Tongue (tissue), 3 donors: ENCODE data around the gene LIPT2. TPM values are rescaled to one million over a fixed set of nuclear protein-coding genes. Genes with fewer than 3 reads are reported as not detected.

Source experiments
- DNase-seq: peaks from one replicate; pipeline ENCODE4 v3.0.0-alpha.2; 2015
- small RNA-seq: library from RNA; depleted of rRNA; stranded (forward); fragments of <200 nt; gene quantifications from one replicate; pipeline ENCODE3, GENCODE V24; 2014; ENCODE audit warnings: low replicate concordance
- total RNA-seq: library from RNA; depleted of rRNA; stranded (reverse); fragments of >200 nt; gene quantifications from one replicate; pipeline ENCODE4 v1.2.3, GENCODE V29; 2014

LIPT2 gene
- total RNA-seq, 1 donor from 2014 or later: 3.3 TPM

DNA sequence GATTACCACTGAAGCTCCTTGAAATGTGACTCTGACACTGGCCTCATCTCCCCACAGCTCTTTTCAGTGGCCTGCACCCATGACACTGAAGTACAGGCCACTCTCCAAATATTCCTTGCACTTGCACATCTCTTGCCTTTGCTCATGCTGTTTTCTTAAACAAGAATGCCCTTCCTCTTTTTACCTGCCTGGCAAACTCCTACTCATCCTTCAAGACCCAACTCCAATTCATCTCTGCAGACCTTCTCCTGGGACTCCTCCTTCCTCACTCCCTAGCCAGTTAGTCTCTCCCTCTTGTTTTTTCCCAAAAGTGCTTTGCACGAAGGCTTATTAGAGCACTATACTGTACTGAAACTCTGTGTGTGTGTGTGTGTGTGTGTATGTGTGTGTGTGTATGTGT, 28.8 kb downstream of the LIPT2 start:
- DNase-seq: no peak

DNA sequence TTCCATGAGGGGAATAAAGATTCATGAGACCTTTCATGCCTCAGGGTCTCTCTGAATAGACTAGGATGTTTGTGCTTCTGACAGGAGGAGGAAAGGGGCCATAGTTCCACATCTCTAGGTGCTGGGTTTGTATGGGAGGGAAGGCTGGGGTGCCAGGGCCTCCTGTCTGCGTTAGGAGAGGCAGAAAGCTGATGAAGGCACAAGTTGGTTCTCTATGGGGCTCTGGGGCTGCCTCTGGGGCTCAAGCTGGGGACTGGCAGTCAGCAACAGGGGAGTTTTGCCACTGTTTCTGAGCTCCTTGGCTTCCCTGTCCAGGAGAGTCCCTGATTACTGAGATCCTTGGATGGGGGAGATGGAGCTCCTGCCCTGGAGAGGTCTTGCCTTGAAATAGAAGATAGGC, 30.3 kb downstream of the LIPT2 start:
- DNase-seq: no peak

DNA sequence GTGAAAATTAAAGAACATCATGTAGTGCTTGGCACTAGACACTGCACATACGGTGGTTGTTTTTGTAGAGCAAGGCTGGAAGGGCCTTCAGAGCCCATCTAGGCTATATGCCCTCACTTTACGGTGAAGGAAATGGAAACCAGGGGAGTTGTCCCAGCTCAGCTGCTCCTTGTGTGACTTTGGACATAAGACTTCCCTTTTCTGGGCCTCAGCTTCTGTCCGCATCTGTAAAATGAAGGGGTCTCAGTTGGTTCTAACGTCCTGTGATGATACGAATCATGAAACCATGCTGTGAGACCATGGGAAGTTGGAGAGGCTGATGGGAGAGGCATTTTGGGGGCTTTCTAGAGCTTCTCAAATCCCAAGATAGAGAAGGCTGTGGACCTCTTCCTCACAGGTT, 30.9 kb downstream of the LIPT2 start:
- DNase-seq: no peak

DNA sequence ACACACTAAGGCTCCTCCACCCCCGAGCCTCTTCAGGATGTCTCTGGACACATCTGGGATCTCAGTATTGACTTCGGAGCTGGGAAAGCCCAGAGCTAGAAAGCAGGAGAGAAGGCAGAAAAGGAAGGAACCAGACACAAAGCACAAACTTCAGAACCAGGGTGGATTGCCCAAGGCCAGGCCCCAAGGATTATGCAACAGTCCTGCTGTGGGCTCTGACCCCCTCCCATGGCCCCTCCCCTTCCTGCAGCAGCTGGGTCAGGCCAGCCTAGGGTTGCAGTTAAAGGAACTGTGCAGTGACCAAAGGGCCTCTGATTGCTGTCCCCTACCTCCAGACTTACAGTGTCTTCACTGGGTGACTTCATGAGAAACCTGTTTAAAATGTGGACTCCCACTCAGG, 31.5 kb downstream of the LIPT2 start:
- DNase-seq: peak; percentile 28

DNA sequence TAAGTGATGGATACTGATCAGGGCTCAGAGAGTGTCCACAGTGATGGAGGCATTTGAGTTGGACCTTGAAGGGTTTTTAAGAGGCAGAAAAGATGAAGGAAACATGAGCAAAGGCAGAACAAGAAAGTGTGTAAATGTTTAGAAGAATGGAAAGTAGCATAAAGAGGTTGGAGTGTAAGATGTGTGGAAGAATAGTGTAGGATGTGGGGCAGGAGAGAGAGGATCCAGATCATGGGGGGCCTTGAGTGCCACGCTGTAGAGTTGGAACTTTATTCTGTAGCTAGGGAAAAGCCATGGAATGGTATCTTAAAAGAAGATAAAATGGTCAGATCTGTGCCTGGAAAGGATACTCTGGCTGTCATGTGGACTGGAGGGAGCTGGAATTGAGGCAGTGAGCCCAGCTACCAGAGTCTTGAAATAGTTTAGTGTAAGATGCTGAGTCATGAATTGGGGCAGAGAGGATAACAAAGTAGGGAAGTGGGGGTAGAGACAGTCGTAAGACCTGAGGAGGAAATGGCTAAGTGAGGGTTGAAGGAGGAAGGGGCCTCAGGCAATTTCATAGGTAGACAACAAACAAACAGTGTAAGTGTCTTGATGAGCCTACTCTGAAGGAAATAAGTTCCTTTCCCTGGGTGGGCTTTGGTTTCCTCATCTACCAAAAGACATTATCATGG, 32.9 kb downstream of the LIPT2 start:
- no peak for DNase-seq

DNA sequence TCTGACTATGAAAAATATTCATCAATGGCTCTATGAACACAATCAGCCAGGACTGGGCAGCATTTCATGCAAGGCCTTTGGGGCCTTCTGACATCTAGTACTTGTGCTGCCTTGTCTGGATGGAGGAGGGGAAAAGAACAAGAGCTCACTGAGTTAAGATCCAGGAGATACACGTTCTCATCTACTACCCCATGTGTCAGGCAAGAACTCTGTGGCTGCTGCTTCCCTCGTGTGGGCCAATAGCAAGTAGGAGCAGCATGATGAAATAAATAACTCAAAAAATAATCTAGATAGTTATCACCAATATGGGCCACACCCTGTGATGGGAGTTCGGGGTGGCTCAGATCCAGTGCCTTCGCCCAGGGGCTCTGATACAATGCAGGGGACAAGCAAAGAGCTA, 33.5 kb downstream of the LIPT2 start:
- DNase-seq: no peak

DNA sequence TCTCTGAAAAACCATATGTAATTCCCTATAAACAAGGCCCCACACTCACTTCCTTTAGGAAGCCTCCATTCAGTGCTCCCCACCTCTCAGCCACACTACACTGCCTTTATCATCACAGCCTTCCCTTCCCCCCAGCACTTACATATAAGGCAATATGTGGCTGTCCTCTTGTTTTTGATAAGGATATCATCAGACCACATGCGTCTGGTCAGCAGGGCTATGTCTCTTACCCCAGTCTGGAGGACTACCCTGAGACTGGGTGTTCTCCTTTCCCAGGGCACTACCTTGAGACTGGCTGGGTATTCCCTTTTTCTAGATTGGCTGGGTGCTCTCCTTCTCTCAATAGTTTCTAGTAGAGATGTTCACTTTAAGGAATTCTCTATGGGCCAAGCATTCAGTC, 33.9 kb downstream of the LIPT2 start:
- DNase-seq: no peak

DNA sequence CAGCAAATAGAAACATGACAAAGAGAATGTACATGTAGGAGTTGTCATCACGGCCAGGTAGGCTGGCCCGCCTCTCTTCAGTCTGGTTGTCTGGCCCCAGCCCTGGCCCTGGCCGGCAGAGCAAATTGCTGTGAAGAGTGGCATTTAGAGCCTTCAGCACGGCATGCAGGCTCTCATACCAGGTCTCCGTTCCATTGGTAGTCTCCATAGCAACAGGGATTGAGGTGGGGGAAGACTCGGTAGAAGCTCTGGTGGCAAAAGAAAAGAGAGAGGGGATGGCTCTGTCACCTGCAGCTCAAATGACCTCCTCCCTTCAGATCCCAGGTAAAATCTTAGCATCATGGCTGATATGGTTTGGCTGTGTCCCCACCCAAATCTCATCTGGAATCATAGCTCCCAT, 36.2 kb downstream of the LIPT2 start:
- DNase-seq: no peak

DNA sequence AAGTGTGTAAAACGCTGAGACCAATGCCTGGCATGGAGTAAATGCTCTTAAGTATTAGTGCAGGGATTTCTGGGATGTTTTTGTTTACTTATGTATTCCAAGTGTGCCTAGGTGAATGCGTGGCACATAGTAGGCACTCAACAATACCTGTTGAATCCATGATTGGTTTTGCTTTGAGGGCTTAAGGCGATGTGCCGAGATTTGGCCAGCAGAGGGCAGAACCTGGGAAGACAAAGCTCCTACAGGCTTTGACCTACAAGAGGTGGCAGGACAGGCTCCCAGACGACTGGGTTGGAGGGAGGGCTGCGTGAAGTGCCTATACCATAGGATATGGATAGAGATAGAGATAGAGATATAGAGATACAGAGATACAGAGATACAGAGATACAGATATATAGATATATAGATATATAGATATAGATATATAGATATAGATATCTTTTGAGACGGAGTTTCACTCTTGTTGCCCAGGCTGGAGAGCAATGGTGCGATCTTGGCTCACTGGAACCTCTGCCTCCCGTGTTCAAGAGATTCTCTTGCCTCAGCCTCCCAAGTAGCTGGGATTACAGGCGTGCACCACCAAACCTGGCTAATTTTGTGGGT, 40.0 kb downstream of the LIPT2 start:
- peak; percentile 73 for DNase-seq

DNA sequence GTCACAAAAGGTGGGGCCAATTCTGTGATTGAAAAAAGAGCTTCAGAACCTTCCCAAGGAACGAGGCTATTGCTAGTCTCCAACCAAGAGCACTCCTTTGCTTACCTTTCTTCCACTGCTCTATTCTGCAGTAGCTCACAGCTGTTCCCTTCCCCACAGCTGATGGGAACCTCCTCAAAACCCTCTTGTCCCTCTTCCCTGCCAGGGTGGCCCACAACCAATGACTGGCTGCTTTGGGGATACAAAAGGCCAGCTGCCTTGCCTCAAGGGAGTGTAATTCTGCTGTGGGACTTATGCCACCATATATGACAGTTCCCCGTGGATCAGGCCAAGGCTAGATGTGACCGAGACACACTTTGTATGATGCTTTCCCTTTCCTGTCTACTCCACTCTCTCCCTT, 41.2 kb downstream of the LIPT2 start:
- DNase-seq: no peak

DNA sequence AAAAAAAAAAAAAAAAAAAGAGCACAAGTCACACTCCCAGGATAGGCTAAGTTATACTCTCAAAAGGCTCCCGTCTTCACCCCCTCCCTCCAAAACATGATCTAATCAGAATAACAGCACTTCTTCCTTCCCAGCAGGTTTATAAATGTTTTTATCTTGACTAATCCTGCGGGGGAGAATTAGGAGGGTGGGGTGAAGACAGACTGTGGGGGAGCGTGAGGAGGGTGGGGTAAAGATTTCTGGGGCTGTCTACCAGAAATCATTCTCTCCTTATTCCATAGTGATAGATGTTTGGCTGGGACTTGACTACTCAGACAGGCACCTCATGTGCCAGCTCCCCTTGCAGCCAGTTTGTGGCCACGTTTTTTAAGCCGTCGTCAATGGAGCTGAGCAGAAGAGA, 43.2 kb downstream of the LIPT2 start:
- no peak for DNase-seq

DNA sequence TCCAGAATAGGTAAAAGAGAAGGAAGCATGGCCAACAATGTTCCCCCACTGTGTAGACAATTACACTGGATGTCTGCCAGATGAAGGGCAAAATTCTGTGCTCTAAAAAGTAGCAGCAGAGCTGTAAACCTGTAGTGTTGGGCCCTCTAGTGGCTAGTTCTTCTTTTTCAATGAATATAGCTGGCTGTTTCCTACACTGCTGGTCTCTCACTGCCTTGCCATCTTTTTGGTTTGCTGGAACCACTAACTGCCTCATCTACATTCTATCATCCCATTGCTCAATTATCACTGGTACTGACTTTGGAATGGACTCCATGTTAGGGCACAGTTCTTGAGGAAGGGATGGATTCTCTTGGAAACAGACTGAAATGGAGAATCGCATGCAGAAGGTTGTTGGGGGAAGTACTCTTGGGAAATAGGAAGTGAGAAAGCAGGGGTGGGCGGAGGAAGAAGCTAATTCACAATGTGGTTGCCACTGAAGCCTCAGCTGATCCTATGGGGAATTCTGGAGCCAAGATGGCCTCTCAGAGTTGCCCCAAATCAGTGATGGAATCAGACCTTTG, 44.1 kb downstream of the LIPT2 start:
- DNase-seq: peak; percentile 88

DNA sequence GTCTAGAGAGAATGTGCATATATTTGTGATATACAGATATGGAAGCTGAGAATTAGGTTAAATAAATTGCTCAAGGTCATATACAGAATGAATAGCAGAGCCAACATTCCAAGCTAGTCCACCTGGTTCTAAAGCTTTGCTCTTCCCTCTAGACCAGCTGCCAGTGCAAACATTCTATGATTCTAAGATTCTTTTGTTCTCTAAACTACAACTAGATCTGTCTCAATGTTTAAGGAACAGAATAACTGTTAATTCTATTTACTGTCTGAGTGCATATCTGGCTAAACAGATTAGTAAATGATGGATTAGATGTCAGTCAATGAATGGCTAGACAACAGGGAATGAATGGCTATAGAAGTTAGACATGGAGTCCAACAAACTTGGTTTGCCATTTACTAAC, 45.8 kb downstream of the LIPT2 start:
- DNase-seq: no peak

DNA sequence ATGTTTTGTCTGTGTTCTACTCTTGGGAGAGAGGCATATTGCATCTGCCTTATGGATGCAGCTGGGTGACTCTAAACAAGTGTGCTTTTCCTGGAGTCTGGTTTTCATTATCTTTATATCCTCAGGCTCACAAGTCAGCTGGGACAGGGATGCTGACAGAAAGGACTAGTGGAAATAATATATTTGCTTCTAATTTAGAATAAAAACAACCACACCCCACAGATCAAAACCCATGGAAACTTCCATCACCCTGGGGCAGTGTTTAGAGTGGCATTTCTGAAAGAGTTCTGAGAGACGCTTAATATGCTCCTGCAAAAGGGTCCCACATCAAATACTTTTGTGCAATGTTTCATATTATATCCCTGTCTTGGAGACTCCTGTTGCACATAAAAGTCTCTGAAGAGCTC, 47.0 kb downstream of the LIPT2 start:
- DNase-seq: peak; percentile 60

DNA sequence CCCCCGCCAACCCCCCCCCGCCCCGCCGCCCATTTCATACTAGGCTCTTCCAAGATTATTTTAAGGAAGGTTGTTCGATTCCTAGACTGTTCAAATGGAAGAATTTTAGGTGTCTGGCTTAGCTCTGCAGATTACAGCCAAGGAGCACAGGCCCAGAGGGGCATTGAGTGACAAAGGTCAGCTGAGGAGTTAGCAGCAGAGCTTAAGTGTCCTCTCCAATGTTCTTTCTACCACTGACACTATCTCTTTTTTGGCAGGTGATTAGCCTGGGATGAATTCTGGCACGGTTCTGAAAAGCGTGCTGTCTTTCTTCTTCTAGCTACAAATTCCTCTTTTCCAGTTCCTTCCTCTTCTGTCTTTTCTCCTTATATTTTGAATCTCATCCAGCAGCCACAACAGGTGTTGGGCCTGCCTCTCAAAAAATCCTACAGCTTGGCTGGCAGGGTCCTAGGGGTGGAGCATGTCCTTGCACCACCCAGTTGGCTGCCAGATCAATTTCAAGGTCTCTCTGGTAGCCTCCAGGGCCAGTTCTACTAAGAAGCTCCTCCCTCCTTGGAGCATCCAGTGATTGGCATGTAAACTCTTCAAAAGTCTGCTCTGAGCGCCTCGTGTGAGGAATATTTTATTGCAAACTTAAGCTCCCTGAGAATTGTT, 49.2 kb downstream of the LIPT2 start:
- peak; percentile 92 for DNase-seq

DNA sequence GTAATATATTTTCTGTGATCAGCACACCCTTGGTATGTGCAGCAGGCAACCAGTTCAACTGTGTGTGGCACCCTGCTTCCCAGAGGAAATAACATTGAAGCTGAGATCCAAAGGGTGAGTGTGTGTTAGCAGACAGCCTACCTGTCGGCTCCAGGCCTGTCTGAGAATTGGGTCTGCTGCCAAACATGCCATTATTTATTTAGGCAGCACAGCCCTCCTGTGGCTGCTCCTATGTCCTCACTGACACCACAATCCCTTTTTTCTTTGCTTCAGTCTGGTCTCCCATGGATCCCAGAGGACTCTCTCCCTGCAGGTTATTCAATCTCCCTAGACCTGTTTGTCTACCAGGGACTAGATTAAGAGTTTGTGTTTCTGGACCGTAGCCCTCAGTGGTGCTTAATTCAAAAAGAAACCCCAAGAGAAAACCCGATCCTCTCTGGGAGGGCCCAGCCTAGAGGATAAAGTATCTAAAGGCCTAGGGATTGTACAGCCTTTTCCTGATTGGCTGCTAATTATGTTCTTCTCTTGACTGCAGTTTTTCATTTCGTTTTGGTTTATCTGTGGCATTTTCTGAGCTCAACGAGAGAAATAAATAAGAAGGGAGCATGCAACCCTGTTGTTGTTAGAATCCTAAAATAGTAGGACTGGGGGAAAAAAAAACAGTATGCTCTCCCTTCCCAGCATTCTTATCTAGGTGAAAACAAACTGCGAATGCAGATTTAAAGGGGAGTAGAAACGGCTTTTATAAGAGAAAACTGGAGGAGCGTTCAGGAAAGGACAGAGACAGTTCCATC, 50.3 kb downstream of the LIPT2 start:
- peak; percentile 54 for DNase-seq

DNA sequence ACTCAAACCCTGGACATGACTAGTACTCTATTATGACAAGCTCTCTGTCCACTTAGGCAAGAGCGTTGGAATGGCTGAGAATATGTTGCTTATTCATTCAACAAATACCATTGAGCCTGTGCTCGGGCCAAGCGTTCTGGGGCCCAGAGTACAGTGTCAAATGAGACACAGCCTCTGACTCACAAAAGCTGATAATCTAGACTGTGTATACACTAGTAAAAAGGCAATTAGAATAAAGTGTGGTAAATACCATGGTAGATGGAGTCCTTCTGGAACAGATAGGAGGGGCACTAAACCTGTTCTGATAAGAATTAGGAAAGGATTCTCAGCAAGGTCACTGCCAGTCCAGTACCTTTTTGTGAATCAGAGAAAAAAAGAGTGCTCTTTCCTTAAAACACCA, 50.9 kb downstream of the LIPT2 start:
- no peak for DNase-seq

Small RNAs within 50 kb of the gene (small RNA-seq; reads per million reads assigned to genes)
- gene CYCSP27: not detected

Other genes with a start within 250 kb of the LIPT2 start
- 1.8 TPM for gene P4HA3, start 182.1 kb downstream of the LIPT2 start, total RNA-seq
- 12.3 TPM for gene PGM2L1, start 95.3 kb downstream of the LIPT2 start, total RNA-seq
- gene KCNE3, start 26.2 kb downstream of the LIPT2 start, total RNA-seq: 5.0 TPM
- gene POLD3, start 98.9 kb upstream of the LIPT2 start, total RNA-seq: 15.0 TPM
- gene CHRDL2, start 237.7 kb upstream of the LIPT2 start, total RNA-seq: 1.8 TPM